Measurements from ENCODE around the gene KLK1. TPM values are rescaled to one million over a fixed set of nuclear protein-coding genes. Genes with fewer than 3 reads are reported as not detected.

The KLK1 gene
- total RNA-seq, 4 donors from 2014 or later: 24.5 to 60.2 (median 47.3) TPM

DNA sequence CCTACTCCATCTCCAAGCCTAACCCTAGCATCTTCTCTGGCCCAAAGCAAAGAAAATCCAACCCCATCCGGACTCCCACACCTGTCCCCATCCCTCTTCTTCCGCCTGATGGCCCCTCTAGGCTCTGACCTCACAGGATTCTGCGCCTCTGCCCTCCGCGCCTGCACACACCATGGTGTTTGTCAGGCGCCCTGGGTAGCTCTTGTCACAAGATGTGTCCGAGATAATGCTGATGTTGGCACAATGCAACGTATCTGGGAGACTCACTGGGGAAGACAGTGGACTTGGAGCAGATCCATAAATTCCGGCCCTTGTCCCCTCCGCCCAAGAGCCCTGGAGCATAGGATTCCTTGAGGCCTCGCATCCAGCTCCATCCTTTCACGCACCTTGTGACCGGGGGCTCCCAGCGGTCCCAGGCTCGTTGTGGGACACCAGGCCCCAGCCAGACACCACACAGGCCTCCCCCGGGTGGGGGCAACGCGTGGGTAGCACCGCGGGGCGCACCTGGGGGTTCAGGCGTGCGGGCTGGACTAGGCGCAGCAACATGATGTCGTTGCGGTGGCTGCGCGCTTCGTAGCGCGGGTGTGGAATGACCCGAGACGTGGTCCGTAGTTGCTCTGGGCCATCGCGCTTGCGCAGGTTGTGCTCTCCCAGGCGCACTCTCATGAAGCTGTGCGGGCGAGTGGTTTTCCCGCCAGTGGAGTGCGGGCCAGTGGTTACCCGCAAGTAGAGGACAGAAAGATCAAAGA is 3.1 kb upstream of the KLK1 start:
- Histone ChIP-seq H3K27ac (no peak overlapping the region), H3K36me3 (no peaks in the 10 kb centered on the region), H3K4me1 (no peaks in the 10 kb centered on the region), H3K9me3 (no peaks in the 10 kb centered on the region), H3K27me3 (no peaks in the 10 kb centered on the region), H3K4me3 (no peak overlapping the region)
- TF ChIP-seq, protein P1, sequence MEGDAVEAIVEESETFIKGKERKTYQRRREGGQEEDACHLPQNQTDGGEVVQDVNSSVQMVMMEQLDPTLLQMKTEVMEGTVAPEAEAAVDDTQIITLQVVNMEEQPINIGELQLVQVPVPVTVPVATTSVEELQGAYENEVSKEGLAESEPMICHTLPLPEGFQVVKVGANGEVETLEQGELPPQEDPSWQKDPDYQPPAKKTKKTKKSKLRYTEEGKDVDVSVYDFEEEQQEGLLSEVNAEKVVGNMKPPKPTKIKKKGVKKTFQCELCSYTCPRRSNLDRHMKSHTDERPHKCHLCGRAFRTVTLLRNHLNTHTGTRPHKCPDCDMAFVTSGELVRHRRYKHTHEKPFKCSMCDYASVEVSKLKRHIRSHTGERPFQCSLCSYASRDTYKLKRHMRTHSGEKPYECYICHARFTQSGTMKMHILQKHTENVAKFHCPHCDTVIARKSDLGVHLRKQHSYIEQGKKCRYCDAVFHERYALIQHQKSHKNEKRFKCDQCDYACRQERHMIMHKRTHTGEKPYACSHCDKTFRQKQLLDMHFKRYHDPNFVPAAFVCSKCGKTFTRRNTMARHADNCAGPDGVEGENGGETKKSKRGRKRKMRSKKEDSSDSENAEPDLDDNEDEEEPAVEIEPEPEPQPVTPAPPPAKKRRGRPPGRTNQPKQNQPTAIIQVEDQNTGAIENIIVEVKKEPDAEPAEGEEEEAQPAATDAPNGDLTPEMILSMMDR (IDR thresholded peaks at IDR 0.05): no peak
- no peak for TF ChIP-seq POLR2A (IDR thresholded peaks at IDR 0.05)
- DNase-seq: no peak

DNA sequence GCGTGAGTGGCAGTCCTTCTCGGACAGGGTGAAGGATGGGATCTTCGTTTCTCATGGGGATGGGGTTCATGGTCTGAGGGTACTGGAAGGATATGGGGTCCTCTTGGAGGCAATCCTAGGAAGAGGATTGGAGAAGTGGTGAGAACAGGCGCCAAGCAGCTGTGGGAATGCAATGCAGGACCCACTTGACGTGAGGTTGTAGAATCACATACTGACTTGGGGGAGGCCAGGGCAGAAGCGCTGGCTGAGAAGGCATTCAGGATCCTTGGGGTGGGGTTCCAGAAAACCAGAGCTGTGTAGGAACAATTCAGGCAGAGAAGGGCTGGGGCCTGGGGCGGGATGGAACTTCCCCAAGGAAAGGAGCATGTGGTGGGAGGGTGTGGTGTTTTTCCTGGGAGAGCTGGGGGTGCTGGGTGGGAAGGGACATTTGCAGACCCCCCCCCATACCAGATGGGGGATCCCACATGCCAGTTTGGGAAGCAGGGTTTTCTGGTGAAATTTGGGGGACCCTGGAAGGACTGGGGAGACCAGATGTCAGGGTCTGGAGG is 852 bp downstream of the KLK1 start:
- H3K9me3 ChIP-seq: no peaks in the 10 kb centered on the region
- no peaks in the 10 kb centered on the region for H3K36me3 ChIP-seq
- H3K4me1 ChIP-seq: peaks cover 3 to 21% (median 7%) of the 10 kb centered on the region in 4 donors
- H3K4me3 ChIP-seq: no peak overlapping the region
- TF ChIP-seq, protein P1 (IDR thresholded peaks at IDR 0.05): no peak
- no peak for TF ChIP-seq POLR2A (IDR thresholded peaks at IDR 0.05)
- peak overlapping the region in 2 of 4 donors; percentile 7 to 56 for H3K27ac ChIP-seq
- H3K27me3 ChIP-seq: no peaks in the 10 kb centered on the region
- peak in 1 of 3 donors; percentile 35 for DNase-seq

DNA sequence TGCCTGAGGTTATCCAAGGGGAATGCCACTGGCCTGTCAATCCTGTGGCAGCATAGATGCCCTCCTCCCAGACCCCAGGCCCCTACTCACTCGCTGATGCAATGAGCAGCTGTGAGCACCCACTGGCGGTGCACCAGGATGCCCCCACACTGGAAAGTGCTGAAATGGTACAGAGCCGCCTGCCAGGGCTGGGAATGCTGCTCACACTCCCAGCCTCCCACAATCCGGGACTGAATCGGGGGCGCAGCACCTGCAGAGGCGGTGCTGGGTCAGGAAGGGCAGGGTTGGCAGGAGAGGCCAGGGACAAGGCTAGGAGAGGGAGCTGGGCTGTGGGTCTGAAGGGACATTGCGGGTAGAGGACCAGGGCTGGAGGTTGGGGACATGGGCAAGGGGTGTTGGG is 2.0 kb downstream of the KLK1 start:
- no peaks in the 10 kb centered on the region for H3K9me3 ChIP-seq
- TF ChIP-seq POLR2A (IDR thresholded peaks at IDR 0.05): no peak
- TF ChIP-seq, protein P1 (IDR thresholded peaks at IDR 0.05): no peak

DNA sequence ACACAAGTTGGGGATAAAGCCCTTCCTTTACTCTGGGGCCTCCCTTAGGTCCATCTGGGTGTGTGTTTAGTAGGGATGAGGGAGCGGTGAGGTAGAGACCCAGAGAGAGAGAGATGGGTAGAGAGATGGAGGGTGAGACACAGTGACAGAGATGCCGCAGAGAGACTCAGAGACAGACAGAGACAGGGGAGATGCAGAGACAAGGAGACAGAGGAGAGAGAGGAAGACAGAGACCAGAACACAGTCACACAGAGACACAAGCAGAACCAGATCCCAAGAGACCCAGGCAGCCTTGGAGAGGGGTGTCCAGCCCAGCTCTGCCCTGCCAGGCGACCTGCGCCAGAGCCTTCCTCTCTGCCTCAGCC is 2.4 kb downstream of the KLK1 start:
- H3K9me3 ChIP-seq: no peaks in the 10 kb centered on the region
- peaks cover 3 to 22% (median 7%) of the 10 kb centered on the region in 4 donors for H3K4me1 ChIP-seq
- no peak for DNase-seq
- H3K4me3 ChIP-seq: peak overlapping the region in 2 of 4 donors; percentile 41 to 44
- peak overlapping the region; percentile 40 to 69 (median 64) for H3K27ac ChIP-seq
- TF ChIP-seq, protein P1 (IDR thresholded peaks at IDR 0.05): no peak
- TF ChIP-seq POLR2A (IDR thresholded peaks at IDR 0.05): no peak
- no peaks in the 10 kb centered on the region for H3K27me3 ChIP-seq
- no peaks in the 10 kb centered on the region for H3K36me3 ChIP-seq

More for the DNA sequence above, 2.0 kb downstream of the KLK1 start:
- Histone ChIP-seq H3K27ac (peak overlapping the region in 2 of 4 donors; percentile 61 to 69), H3K4me3 (no peak overlapping the region), H3K4me1 (peaks cover 3 to 22% (median 7%) of the 10 kb centered on the region in 4 donors), H3K27me3 (no peaks in the 10 kb centered on the region), H3K36me3 (no peaks in the 10 kb centered on the region)
- peak in 1 of 3 donors; percentile 52 for DNase-seq

DNA sequence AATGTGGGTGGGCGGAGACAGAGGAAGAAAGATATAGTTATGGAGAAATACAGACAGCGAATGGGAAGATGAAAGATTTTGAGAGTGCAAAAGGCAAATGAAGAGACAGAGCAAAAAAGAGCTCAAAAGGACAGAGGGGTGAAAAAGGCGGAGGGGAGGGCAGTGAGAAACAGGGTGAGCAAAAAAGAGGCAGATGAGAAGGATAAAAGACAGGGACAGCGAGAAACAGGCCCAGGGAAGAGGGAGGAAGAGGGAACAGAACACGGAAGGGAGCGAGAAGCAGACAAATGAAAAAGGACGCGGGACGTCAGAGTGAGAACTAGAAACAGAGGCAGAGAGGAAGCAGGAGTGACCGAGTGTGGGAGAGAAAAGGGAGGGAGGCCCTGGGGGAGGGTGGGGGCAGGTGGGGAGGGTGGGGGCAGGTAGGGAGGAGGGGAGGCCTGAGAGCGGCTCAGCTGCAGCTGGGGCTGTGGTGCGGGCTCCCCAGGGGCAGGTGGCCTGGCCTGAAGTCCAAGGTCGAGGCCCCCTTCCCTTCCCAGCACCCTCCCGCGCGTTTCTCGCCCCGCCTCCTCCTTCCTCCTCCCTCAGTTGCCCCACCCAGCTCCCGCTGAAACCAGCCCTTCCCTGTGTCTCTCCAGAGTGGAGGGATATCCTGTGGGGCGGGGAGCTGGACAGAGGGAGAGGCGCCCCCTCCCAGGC is 2.9 kb downstream of the KLK1 start:
- no peaks in the 10 kb centered on the region for H3K27me3 ChIP-seq
- DNase-seq: peak; percentile 53 to 88 (median 82)
- H3K4me3 ChIP-seq: peak overlapping the region in 3 of 4 donors; percentile 1 to 44 (median 41)
- H3K4me1 ChIP-seq: peaks cover 3 to 22% (median 7%) of the 10 kb centered on the region in 4 donors
- H3K9me3 ChIP-seq: no peaks in the 10 kb centered on the region
- peak in 1 of 2 donors; percentile 53 for TF ChIP-seq POLR2A (IDR thresholded peaks at IDR 0.05)
- TF ChIP-seq, protein P1 (IDR thresholded peaks at IDR 0.05): no peak
- H3K27ac ChIP-seq: peak overlapping the region; percentile 40 to 69 (median 64)
- H3K36me3 ChIP-seq: no peaks in the 10 kb centered on the region
